HFFc6 (cell line): ENCODE data around the gene BCAS4. TPM values are rescaled to one million over a fixed set of nuclear protein-coding genes. Genes with fewer than 3 reads are reported as not detected.

Experiments used
- DNase-seq: peaks from one replicate; pipeline ENCODE4 v3.0.0-alpha.2; 2018
- H3K27ac Mint-ChIP-seq: 2 replicates; pipeline ENCODE4 v1.8.0; 2020; ENCODE audit warnings: mild to moderate bottlenecking, mixed read lengths
- H3K27me3 Mint-ChIP-seq: 2 replicates; pipeline ENCODE4 v1.8.0; 2021; ENCODE audit warnings: mild to moderate bottlenecking, moderate library complexity, mixed read lengths; ENCODE audit not compliant: insufficient read depth
- H3K36me3 Mint-ChIP-seq: 2 replicates; pipeline ENCODE4 v1.8.0; 2021; ENCODE audit warnings: low read depth, mixed read lengths
- H3K4me1 Mint-ChIP-seq: 2 replicates; pipeline ENCODE4 v1.8.0; 2020; ENCODE audit warnings: low read depth, mixed read lengths
- H3K4me3 Mint-ChIP-seq: 2 replicates; pipeline ENCODE4 v1.8.0; 2020; ENCODE audit warnings: mild to moderate bottlenecking, moderate library complexity, mixed read lengths
- H3K9me3 Mint-ChIP-seq: 2 replicates; pipeline ENCODE4 v1.8.0; 2020; ENCODE audit warnings: mild to moderate bottlenecking, mixed read lengths
- CTCF ChIP-seq: fragments of 200-600 bp; sonication (generic); IDR thresholded peaks from 2 replicates; pipeline ENCODE4 v1.5.0; 2021; ENCODE audit warnings: antibody characterized with exemption, mild to moderate bottlenecking
- total RNA-seq, 6 experiments: library from RNA; stranded (reverse); fragmentation: NEBNext Ultra II Directional; extraction: Animal tissue kit (Norgen Biotek cat#: 25700); gene quantifications; 2 replicates in 1 of 6; 3 replicates in 5 of 6; pipeline ENCODE4 v1.2.3, GENCODE V29; 2021

Gene BCAS4
- total RNA-seq, 6 experiments from 2014 or later, result 19.8 to 23.5 (median 21.7) TPM

- no peak overlapping the region for H3K4me3 Mint-ChIP-seq
- TF ChIP-seq CTCF, result no peak
- no peaks in the 10 kb centered on the region; the same call in 1 of the 2 replicates for H3K27me3 Mint-ChIP-seq
- no peak overlapping the region for H3K27ac Mint-ChIP-seq
- no peak for DNase-seq
- H3K36me3 Mint-ChIP-seq, result peaks cover 70% of the 10 kb centered on the region
- peaks cover 18% of the 10 kb centered on the region; the same call in 1 of the 2 replicates for H3K4me1 Mint-ChIP-seq
- no peaks in the 10 kb centered on the region for H3K9me3 Mint-ChIP-seq
Measured at GRCh38 chr20:50893620-50894019, 98.8 kb downstream of the BCAS4 start.

GRCh38 chr20:50895111-50895830 lies 100.4 kb downstream of the BCAS4 start:
- DNase-seq, result no peak
- H3K4me3 Mint-ChIP-seq, result no peak overlapping the region
- H3K36me3 Mint-ChIP-seq, result peaks cover 58% of the 10 kb centered on the region

GRCh38 chr20:50898475-50898874 lies 103.6 kb downstream of the BCAS4 start:
- Mint-ChIP-seq H3K9me3 (no peaks in the 10 kb centered on the region), H3K27me3 (no peaks in the 10 kb centered on the region), H3K4me3 (no peak overlapping the region), H3K4me1 (peaks cover 9% of the 10 kb centered on the region), H3K27ac (no peak overlapping the region), H3K36me3 (peaks cover 53% of the 10 kb centered on the region)
- TF ChIP-seq CTCF, result no peak
- DNase-seq, result no peak

More at GRCh38 chr20:50895111-50895830, 100.4 kb downstream of the BCAS4 start:
- Mint-ChIP-seq H3K27ac (no peak overlapping the region), H3K4me1 (peaks cover 18% of the 10 kb centered on the region; the same call in 1 of the 2 replicates), H3K27me3 (no peaks in the 10 kb centered on the region; the same call in 1 of the 2 replicates), H3K9me3 (no peaks in the 10 kb centered on the region)
- TF ChIP-seq CTCF, result no peak

- no peak for DNase-seq
- no peak for TF ChIP-seq CTCF
- peaks cover 1% of the 10 kb centered on the region; the same call in 1 of the 2 replicates for H3K27me3 Mint-ChIP-seq
- no peak overlapping the region for H3K4me3 Mint-ChIP-seq
- H3K4me1 Mint-ChIP-seq, result peaks cover 9% of the 10 kb centered on the region
- no peak overlapping the region for H3K27ac Mint-ChIP-seq
- H3K36me3 Mint-ChIP-seq, result peaks cover 42% of the 10 kb centered on the region
- no peaks in the 10 kb centered on the region for H3K9me3 Mint-ChIP-seq
Measured at GRCh38 chr20:50900261-50900660, 105.4 kb downstream of the BCAS4 start.

- Mint-ChIP-seq H3K9me3 (no peaks in the 10 kb centered on the region), H3K4me1 (peaks cover 9% of the 10 kb centered on the region), H3K27ac (no peak overlapping the region), H3K36me3 (peaks cover 42% of the 10 kb centered on the region), H3K27me3 (peaks cover 1% of the 10 kb centered on the region; the same call in 1 of the 2 replicates), H3K4me3 (no peak overlapping the region)
- no peak for DNase-seq
- TF ChIP-seq CTCF, result no peak
Measured at GRCh38 chr20:50901301-50901700, 106.4 kb downstream of the BCAS4 start.
